ENCODE measurements around the gene PLCB4.
"Not testable (repeated sequence)": the region's sequence is repeated elsewhere in the genome, so short reads cannot be mapped to it uniquely, and the experiment has no call there.

PLCB4 gene

GRCh38 chr20:9036593-9036992 lies 32.3 kb upstream of the PLCB4 start:
- in situ Hi-C loops (cut with MboI; ENCODE audit: low sequenced_read_pairs, unreplicated experiment): no loop called here
- TF ChIP-seq CTCF (IDR thresholded peaks at IDR 0.05; ENCODE audit: borderline replicate concordance, control extremely low read depth, extremely low read depth, insufficient read depth, missing control alignments): no peak
- no peak for DNase-seq (ENCODE audit: low spot score)

- TF ChIP-seq CTCF (IDR thresholded peaks at IDR 0.05; ENCODE audit: borderline replicate concordance, control extremely low read depth, extremely low read depth, insufficient read depth, missing control alignments): no peak
- DNase-seq (ENCODE audit: low spot score): no peak
- in situ Hi-C loops (cut with MboI; ENCODE audit: low sequenced_read_pairs, unreplicated experiment): no loop called here
These were observed 29.9 kb upstream of the PLCB4 start for GRCh38 chr20:9038791-9039535.

- no peak for DNase-seq (ENCODE audit: low spot score)
- TF ChIP-seq CTCF (IDR thresholded peaks at IDR 0.05; ENCODE audit: borderline replicate concordance, control extremely low read depth, extremely low read depth, insufficient read depth, missing control alignments): no peak
- in situ Hi-C loops (cut with MboI; ENCODE audit: low sequenced_read_pairs, unreplicated experiment): no loop called here
These were observed 27.9 kb upstream of the PLCB4 start for GRCh38 chr20:9040863-9041524.

- in situ Hi-C loops (cut with MboI; ENCODE audit: low sequenced_read_pairs, unreplicated experiment): no loop called here
- DNase-seq (ENCODE audit: low spot score): no peak
- no peak for TF ChIP-seq CTCF (IDR thresholded peaks at IDR 0.05; ENCODE audit: borderline replicate concordance, control extremely low read depth, extremely low read depth, insufficient read depth, missing control alignments)
These were observed 25.5 kb upstream of the PLCB4 start for GRCh38 chr20:9043364-9043763.

- in situ Hi-C loops (cut with MboI; ENCODE audit: low sequenced_read_pairs, unreplicated experiment); DNase-seq (ENCODE audit: low spot score): not testable (repeated sequence)
These were observed 21.0 kb upstream of the PLCB4 start for GRCh38 chr20:9047928-9048327.

- no peak for TF ChIP-seq CTCF (IDR thresholded peaks at IDR 0.05; ENCODE audit: borderline replicate concordance, control extremely low read depth, extremely low read depth, insufficient read depth, missing control alignments)
- in situ Hi-C loops (cut with MboI; ENCODE audit: low sequenced_read_pairs, unreplicated experiment): no loop called here
- DNase-seq (ENCODE audit: low spot score): no peak
These were observed 17.4 kb upstream of the PLCB4 start for GRCh38 chr20:9051508-9051907.

- TF ChIP-seq CTCF (IDR thresholded peaks at IDR 0.05; ENCODE audit: borderline replicate concordance, control extremely low read depth, extremely low read depth, insufficient read depth, missing control alignments): no peak
- DNase-seq (ENCODE audit: low spot score): no peak
- in situ Hi-C loops (cut with MboI; ENCODE audit: low sequenced_read_pairs, unreplicated experiment): no loop called here
These were observed 16.8 kb upstream of the PLCB4 start for GRCh38 chr20:9052136-9052535.
